ENCODE measurements around the gene HSPA9. TPM values are rescaled to one million over a fixed set of nuclear protein-coding genes. Genes with fewer than 3 reads are reported as not detected.
A peak's percentile ranks its signal among the peaks of the same experiment; 100 is the strongest.

HSPA9 gene
- polyA plus RNA-seq, 3 donors = 67.8 to 82.4 (median 81.8) TPM

GRCh38 chr5:138541511-138542179 lies 33.6 kb downstream of the HSPA9 start:
- peaks cover 94% of the 10 kb centered on the region for H3K79me2 ChIP-seq (ENCODE audit: insufficient read depth, low read length)
- no peak overlapping the region for H2AFZ ChIP-seq (ENCODE audit: insufficient read depth, low read depth, low read length, poor library complexity, severe bottlenecking)
- peak overlapping the region; percentile 96 to 100 for H3K27ac ChIP-seq (ENCODE audit: low read depth in 1 of 2, low read length in 2 of 2)
- 15% methylated on average over 4 of the region's 6 CpGs for WGBS (ENCODE audit: insufficient coverage)
- peak overlapping the region; percentile 81 for H3K4me2 ChIP-seq (replicated peaks; ENCODE audit: extremely low read depth, low read length, poor library complexity, severe bottlenecking)
- H3K27me3 ChIP-seq (ENCODE audit: control insufficient read depth in 2 of 2, insufficient read depth in 2 of 2, low read length in 2 of 2) = no peaks in the 10 kb centered on the region
- H3K36me3 ChIP-seq (replicated peaks in 1 of 2; ENCODE audit: control insufficient read depth in 1 of 2, insufficient read depth in 2 of 2, low read length in 2 of 2) = peaks cover 4 to 12% of the 10 kb centered on the region in 2 donors
- H3K27me3 Mint-ChIP-seq (ENCODE audit: low read depth in 3 of 3) = no peaks in the 10 kb centered on the region
- intact Hi-C loops (cut with micrococcal nuclease) = loop anchor here (2.0 to 10.0 kb wide), 5 partner anchors 33 to 367 kb away; partner anchors contain the start of genes EGR1 (in 2 of the 2), HSPA9 (in 2 of the 2), BRD8 (in 1 of the 2) and KDM3B (in 1 of the 2)
- H3K4me1 ChIP-seq (ENCODE audit: control insufficient read depth in 1 of 2, insufficient read depth in 2 of 2, low read length in 2 of 2) = peaks cover 49 to 55% of the 10 kb centered on the region in 2 donors
- H3K4me1 Mint-ChIP-seq = peaks cover 53% of the 10 kb centered on the region
- peaks cover 56% of the 10 kb centered on the region for H4K20me1 ChIP-seq (ENCODE audit: insufficient read depth, low read length)
- no peak for TF ChIP-seq CTCF (IDR thresholded peaks at IDR 0.05)
- peak overlapping the region; percentile 98 to 100 (median 100) for H3K27ac Mint-ChIP-seq
- H3K36me3 Mint-ChIP-seq = peaks cover 9 to 21% of the 10 kb centered on the region in 2 donors
- H3K9me3 Mint-ChIP-seq = peaks cover 0 to 2% (median 0%) of the 10 kb centered on the region in 7 donors
- no peaks in the 10 kb centered on the region for H3K9me3 ChIP-seq (replicated peaks in 1 of 2; ENCODE audit: control insufficient read depth in 1 of 2, insufficient read depth in 1 of 2, low read length in 2 of 2)
- no peak for DNase-seq
- H3K9ac ChIP-seq (ENCODE audit: insufficient read depth, low read length, poor library complexity, severe bottlenecking) = peak overlapping the region; percentile 98
- H3K4me3 Mint-ChIP-seq = peak overlapping the region; percentile 98
- peak overlapping the region; percentile 69 to 99 (median 98) for H3K4me3 ChIP-seq (replicated peaks in 1 of 3; ENCODE audit: low read depth in 2 of 3, low read length in 3 of 3)

GRCh38 chr5:138539791-138540190 lies 35.4 kb downstream of the HSPA9 start:
- peaks cover 75% of the 10 kb centered on the region for H4K20me1 ChIP-seq (ENCODE audit: insufficient read depth, low read length)
- peak overlapping the region in 1 of 3 experiments; percentile 98 for H3K4me3 ChIP-seq (replicated peaks in 1 of 3; ENCODE audit: low read depth in 2 of 3, low read length in 3 of 3)
- no peak for DNase-seq
- peaks cover 39% of the 10 kb centered on the region for H3K4me1 Mint-ChIP-seq
- no peak overlapping the region for H3K4me3 Mint-ChIP-seq
- H3K9me3 Mint-ChIP-seq = peaks cover 0 to 2% (median 0%) of the 10 kb centered on the region in 7 donors
- no peaks in the 10 kb centered on the region for H3K27me3 ChIP-seq (ENCODE audit: control insufficient read depth in 2 of 2, insufficient read depth in 2 of 2, low read length in 2 of 2)
- H3K27me3 Mint-ChIP-seq (ENCODE audit: low read depth in 3 of 3) = no peaks in the 10 kb centered on the region
- H2AFZ ChIP-seq (ENCODE audit: insufficient read depth, low read depth, low read length, poor library complexity, severe bottlenecking) = no peak overlapping the region
- no peak overlapping the region for H3K9ac ChIP-seq (ENCODE audit: insufficient read depth, low read length, poor library complexity, severe bottlenecking)
- peaks cover 94% of the 10 kb centered on the region for H3K79me2 ChIP-seq (ENCODE audit: insufficient read depth, low read length)
- no peaks in the 10 kb centered on the region for H3K9me3 ChIP-seq (replicated peaks in 1 of 2; ENCODE audit: control insufficient read depth in 1 of 2, insufficient read depth in 1 of 2, low read length in 2 of 2)
- H3K36me3 ChIP-seq (replicated peaks in 1 of 2; ENCODE audit: control insufficient read depth in 1 of 2, insufficient read depth in 2 of 2, low read length in 2 of 2) = peaks cover 11 to 22% of the 10 kb centered on the region in 2 donors
- peak overlapping the region in 1 of 2 donors; percentile 34 for H3K27ac ChIP-seq (ENCODE audit: low read depth in 1 of 2, low read length in 2 of 2)
- TF ChIP-seq CTCF (IDR thresholded peaks at IDR 0.05) = no peak
- peaks cover 14 to 38% of the 10 kb centered on the region in 2 donors for H3K36me3 Mint-ChIP-seq
- intact Hi-C loops (cut with micrococcal nuclease) = loop anchor here (5.0 to 10.0 kb wide), 3 partner anchors 75 to 365 kb away; partner anchors contain the start of genes BRD8 (in 1 of the 2), EGR1 (in 1 of the 2), KDM3B (in 1 of the 2) and KIF20A (in 1 of the 2)
- peak overlapping the region; percentile 81 for H3K4me2 ChIP-seq (replicated peaks; ENCODE audit: extremely low read depth, low read length, poor library complexity, severe bottlenecking)
- H3K4me1 ChIP-seq (ENCODE audit: control insufficient read depth in 1 of 2, insufficient read depth in 2 of 2, low read length in 2 of 2) = peaks cover 38 to 46% of the 10 kb centered on the region in 2 donors
- H3K27ac Mint-ChIP-seq = peak overlapping the region in 4 of 7 donors; percentile 44 to 76 (median 57)
